Left renal cortex interstitium (tissue), 4 donors: ENCODE measurements around the gene EFNA5. TPM values are rescaled to one million over a fixed set of nuclear protein-coding genes. Genes with fewer than 3 reads are reported as not detected.

Experiments used
- DNase-seq, 4 donors: peaks; one replicate each; pipeline ENCODE4 v3.0.0-alpha.2; 2013; ENCODE audit warnings: low read depth in 4 of 4, low spot score in 2 of 4, missing footprints in 1 of 4
- polyA plus RNA-seq, 4 donors: library from polyadenylated mRNA; unstranded; fragments of 120-200 nt; gene quantifications; one replicate each; pipeline ENCODE4 v1.2.1, GENCODE V29; 2013; ENCODE audit not compliant: insufficient read length in 4 of 4

EFNA5 gene
- polyA plus RNA-seq, 4 donors: 23.3 to 28.7 (median 26.9) TPM

DNA sequence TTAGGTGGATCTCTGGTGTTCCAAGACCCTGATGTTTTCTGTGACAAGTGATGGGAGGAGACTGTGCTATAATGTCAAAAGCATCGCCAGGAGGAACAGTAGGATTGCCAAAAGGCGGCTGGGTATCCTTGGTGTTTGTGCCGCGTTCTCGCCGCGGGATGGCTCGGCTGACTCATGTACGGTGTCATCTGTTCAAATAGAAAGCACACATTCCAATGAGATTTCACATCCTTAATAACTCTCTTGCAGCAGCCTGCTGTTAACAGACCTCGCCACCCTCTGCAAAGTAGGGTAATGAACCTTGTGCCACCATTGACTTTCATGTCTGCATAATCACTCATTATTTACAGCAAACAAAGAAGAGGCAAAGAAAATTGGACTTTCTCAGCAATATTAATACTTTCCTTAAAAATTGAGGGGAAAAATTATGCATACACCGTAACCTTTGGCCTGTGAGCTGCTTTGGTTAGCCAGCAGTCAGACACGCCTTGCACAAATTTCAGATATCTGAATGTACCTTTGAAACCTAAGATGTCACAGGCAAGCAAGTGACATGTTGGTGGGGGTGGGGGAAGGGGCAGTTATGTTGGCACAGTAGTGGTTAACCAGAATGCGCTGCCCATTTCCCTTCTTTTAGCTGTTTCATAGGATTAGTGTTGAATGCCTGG is 289.4 kb downstream of the EFNA5 start:
- no peak for DNase-seq

- DNase-seq: no peak
Measured at GRCh38 chr5:107380654-107381053, 290.1 kb downstream of the EFNA5 start.

DNA sequence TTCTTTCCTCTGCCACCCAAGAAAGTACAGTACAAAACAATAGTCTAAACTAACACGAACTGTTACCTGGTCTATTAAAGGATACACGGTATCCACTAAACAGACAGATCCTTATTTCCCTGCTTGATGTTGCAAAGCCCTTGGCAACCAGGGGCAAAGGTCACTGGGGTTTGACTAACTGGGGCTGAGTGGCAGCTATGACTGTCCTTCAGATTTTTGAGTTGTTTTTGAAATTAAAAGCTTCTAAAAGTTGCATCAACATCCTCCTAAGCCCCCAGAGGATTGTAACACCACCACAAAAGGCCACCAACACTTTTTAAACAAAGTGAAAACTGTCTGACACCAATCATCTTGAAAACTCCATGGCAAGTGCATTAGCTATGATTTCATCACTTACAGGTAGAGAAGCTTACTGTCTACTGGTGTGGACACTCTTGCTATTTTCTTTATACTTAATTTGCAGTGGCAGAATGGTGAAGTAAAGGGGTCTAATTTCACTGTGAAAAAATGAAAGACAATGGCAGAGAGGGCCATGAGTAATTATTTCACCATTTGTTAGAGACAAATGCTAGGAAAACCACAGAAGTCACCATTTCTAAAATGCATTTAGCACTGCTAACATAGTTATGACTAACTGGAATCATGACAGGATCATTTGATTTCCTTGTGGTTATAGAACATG is 292.4 kb downstream of the EFNA5 start:
- DNase-seq: no peak

GRCh38 chr5:107377277-107377609 is 293.5 kb downstream of the EFNA5 start:
- no peak for DNase-seq

DNA sequence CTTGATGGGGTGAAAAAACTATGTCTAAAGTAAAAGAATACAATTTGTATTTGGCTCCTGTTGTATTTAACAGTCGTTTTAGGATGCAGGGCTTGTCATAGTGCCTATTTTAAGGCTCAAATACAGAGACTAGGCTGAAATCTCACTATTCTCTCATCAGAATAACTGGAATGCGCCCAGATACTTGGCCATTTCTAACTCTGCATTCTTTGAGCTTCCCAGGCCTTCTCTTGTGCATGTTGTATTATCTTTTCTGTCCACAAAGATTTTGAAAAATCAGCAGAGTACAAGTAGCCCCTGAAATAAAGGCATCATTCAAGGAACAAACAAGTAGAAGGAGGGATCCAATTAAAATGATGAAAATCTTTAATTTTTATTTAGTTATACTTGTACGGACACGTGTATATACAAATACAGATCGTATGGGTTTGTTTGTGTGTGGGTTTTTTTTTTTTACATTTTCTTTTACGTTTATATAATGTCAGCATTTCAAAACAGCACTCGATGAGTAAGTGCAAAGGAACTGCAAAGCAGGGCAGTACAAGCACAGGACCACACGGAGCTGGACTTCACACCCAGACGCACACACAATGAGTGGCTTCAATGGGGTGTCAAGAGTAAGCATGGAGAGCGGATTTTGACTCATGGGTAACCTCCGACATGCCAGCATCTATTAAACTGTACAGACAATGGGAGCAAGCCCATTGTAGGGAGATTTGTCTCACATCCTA is 294.0 kb downstream of the EFNA5 start:
- no peak for DNase-seq

GRCh38 chr5:107373549-107374263 is 297.0 kb downstream of the EFNA5 start:
- DNase-seq: no peak

DNA sequence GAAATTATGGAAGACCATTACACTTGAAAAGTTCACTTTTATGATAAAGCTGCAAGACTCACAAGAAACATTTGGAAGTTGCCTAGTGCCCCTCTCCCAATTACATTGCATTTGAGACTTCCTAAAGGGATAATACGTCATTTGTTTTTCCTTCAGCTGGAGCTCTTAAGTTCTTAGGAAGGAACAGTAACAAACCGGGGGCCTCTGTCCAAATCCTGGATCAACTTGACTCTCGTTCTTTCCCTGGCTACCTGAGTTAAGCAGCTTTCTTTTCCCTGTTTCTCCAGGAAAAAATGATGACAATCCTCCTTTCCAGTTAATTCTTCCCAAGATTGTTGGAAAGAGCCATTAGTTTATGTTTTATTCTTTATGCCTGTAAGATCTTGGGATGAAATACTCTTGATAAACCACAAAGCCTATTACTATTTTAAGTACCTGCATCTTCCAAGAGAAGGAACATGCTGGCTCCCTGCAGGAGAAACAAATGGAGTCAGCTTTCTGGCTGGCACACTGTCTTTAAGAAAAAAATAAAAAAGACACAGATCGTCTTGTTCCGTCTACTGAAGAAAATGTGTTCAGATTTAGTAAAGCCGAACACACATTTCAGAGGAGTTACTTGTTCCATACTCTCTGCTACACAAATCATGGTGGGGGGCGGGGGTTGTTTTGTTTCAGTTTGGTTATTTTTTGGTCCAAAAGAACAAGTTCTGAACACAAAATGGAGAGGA is 297.9 kb downstream of the EFNA5 start:
- no peak for DNase-seq

DNA sequence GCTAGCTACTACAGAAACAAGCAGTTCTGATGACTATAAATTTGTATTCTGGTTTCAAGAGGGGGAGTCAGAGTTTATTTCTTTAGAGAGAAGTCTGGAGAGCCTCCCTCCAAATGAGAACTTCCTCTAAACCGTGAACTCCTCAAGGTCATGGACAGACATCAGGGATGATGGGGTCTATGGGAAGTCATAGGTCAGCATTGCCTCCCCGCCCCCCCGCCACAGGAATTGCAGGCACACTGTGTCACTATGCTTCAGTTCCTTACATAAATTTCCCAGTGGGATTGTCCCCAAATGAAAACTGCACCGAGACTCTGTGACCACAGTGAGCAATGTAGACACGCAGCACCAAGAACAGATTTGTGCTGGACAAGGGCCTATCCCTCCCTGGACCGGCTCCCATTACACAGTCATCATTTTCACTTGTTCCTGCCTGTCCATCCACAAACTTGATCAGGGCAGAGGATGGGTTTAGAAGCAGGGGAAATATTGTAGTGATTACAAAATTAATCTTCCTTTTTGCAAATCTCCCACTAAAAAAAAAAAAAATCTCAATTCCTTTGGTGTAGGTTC is 300.3 kb downstream of the EFNA5 start:
- no peak for DNase-seq

DNA sequence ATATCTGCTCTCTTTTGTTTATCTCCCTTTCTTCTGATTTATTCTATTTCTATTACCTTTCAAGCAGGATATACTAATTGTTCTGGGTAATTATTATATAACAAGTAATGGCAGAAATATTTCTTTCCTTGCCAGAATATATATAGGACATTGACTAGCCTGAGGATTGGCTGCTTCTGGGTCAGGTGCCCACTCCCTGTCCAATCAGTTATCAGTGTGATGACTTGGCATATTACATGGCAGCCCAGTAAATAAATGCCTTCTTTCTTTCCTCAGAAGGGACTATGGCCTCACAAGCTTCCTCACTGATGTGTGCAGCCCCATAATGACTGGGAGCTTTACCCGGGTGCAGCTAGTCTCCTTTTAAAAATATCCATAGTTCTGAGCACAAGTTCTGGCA is 301.1 kb downstream of the EFNA5 start:
- no peak for DNase-seq

- DNase-seq: no peak
Measured at GRCh38 chr5:107368615-107369014, 302.1 kb downstream of the EFNA5 start.

GRCh38 chr5:107367939-107368338 is 302.8 kb downstream of the EFNA5 start:
- DNase-seq: no peak

DNA sequence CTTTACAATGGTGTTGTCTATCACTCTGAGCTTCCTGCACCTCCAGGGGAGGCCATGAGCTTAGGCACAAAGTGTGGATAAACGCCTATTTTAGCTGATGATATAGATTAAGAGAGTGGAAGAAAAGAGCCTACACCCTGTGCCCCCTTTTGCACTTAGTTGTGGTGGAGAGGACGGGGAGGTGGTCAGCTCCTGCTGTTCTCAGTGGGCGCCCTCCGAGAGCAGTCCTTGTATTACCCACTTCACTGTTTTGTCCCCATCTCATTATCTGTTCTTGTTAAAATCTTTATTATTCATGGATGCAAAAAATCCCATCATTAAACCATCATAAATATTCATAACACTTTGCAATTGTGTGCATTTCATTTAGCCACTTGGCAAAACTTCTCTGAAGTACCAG is 303.3 kb downstream of the EFNA5 start:
- DNase-seq: no peak

DNA sequence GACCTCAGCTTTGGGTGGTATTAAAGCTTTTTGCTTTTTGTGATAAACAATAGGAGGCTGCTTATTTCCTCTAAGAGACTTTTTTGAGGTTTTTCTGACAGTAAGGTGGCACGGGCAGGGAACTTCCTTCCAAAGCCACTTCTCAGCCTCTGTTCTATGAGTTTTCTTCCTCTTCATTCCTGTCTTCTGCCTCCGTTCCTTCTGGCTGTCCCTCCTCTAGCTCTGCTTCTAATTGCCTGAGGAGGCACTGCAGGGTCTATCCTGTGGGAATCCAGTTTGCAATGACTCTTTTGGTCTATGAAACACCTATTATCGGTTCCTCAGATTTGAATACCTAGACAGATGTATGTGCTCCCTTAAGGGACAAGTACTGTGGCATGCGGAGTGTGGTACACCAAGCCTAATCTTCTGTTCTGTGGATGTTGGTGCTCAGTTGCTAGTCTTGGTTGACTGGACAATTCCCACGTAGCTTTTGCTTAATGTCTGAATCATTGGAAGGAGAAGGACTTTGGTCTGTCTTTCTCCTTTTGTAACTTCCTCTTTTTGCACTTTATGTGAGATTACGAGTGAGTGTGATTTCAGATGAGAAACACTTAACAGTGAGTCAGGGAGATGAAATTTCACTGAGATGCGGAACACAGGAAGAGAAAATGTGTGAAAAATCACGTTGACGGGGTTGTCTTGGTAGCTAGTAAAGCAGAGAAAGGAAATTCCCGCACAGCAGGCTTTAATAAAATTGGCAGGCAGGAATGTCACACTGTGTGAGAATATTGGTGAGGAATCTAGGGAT is 305.2 kb downstream of the EFNA5 start:
- DNase-seq: no peak

- DNase-seq: no peak
Measured at GRCh38 chr5:107364443-107365319, 306.1 kb downstream of the EFNA5 start.

DNA sequence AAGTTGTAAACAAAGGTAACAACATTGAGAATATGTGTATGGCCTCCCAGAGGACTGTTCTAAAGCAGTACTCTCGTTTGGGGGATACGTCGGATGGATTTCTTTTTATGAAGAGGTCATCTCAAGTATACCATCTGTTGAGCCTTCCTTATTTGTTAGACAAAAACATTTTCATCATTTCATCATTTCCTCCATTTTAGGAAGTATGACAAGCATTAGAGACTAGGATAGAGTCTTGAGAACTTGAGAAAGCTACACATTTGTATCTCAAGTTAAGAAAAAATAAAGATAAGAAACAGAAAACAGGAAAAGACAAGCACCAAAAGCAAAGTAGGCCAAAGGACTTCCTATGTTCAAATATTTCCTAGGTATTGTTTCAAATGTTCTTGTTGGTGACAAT is 307.0 kb downstream of the EFNA5 start:
- DNase-seq: no peak

DNA sequence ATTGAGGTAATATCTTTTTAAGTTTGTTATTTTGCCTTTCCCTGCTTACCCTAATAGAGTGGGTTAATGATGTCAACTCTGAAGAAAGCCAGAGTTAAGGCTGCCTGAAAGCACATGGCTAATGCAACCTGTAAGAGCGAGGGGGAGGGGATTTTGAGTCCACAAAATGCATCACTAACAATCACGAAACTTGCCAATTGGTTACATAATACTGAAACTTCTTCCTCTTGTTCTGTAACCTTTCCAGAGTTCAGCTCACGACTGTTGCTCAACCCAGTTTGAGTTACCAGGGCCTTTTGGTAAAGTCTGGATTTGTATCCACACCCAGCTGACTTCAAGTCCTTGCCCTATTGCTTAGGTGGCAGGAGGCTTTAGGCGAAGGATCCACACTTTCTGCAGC is 308.8 kb downstream of the EFNA5 start:
- DNase-seq: no peak

- DNase-seq: no peak
Measured at GRCh38 chr5:107359916-107360234, 310.9 kb downstream of the EFNA5 start.

GRCh38 chr5:107359033-107359915 is 311.5 kb downstream of the EFNA5 start:
- DNase-seq: no peak
